ENCODE results near the gene PCBP3.

DNA sequence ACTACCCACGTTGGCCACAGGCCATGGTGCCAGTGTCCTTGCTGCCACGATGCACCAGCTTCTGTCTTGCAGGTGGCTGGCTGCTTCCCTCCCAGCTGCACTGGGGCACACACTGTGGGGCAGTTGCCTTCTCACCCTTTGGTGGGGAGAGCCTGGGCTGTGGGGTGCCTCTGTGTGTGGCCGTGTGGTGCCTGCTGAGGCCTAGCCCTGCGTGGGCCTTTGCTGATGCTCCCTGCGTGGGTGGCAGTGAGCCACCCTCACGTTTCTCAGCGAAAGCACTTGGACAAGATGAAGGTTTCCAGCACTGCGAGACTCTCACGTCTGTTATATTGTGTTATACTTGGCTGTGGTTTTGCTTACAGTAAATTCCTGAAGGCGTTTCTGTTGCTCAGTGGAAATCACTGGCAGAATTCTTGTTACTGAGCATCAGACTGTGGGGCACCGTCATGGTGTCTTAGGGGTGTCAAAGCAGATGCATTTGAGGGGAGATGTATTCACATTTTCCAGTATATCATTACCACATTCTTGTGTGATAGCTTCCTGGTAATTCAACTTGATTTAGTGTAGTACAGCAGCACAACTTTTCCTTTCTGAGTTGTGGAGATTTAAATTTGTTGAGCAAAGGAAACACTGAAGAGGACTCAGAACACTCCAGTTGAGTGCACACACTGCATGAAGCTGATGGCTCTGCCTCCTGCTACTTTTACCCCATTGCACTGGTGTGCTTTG, 124.7 kb downstream of the PCBP3 start:
- TF ChIP-seq ZMYM4 (CRISPR knock-in tag; IDR thresholded peaks at IDR 0.05), result no peak
- no peak for TF ChIP-seq MYC (CRISPR knock-in tag; IDR thresholded peaks at IDR 0.05; ENCODE audit: borderline replicate concordance)
- TF ChIP-seq KDM1A (CRISPR knock-in tag; IDR thresholded peaks at IDR 0.05), result no peak
- TF ChIP-seq NFKBIZ (CRISPR knock-in tag; IDR thresholded peaks at IDR 0.05), result no peak
- TF ChIP-seq CTCF (CRISPR knock-in tag; IDR thresholded peaks at IDR 0.05), result no peak
- TF ChIP-seq CBX5 (CRISPR knock-in tag; IDR thresholded peaks at IDR 0.05; ENCODE audit: borderline replicate concordance), result no peak
- no peak for TF ChIP-seq ZNF44 (CRISPR knock-in tag; IDR thresholded peaks at IDR 0.05)
- no peak for TF ChIP-seq HDAC6 (IDR thresholded peaks at IDR 0.05; ENCODE audit: low read depth, low read length)
- TF ChIP-seq CBFB (CRISPR knock-in tag; IDR thresholded peaks at IDR 0.05), result no peak
- TF ChIP-seq FOXP1 (IDR thresholded peaks at IDR 0.05), result no peak
- TF ChIP-seq FOXP1 (CRISPR knock-in tag; IDR thresholded peaks at IDR 0.05), result no peak
- TF ChIP-seq ATF3 (CRISPR knock-in tag; IDR thresholded peaks at IDR 0.05), result no peak

Measured in HepG2 (cell line).